Activated CD4-positive, alpha-beta T cell treated with anti-CD3 and anti-CD28 coated beads, Interleukin-10, Interleukin-2, amounts not matched to agents 100 ng/mL and 50 ng/mL, durations not matched to agents 16 hours and 8 hours (primary cell): ENCODE results near the gene DPPA3.
"Not testable (repeated sequence)": the region's sequence is repeated elsewhere in the genome, so short reads cannot be mapped to it uniquely, and the experiment has no call there.

Source experiments
- DNase-seq: peaks from one replicate; pipeline ENCODE4 v3.0.0-alpha.2; 2020

Gene DPPA3

DNA sequence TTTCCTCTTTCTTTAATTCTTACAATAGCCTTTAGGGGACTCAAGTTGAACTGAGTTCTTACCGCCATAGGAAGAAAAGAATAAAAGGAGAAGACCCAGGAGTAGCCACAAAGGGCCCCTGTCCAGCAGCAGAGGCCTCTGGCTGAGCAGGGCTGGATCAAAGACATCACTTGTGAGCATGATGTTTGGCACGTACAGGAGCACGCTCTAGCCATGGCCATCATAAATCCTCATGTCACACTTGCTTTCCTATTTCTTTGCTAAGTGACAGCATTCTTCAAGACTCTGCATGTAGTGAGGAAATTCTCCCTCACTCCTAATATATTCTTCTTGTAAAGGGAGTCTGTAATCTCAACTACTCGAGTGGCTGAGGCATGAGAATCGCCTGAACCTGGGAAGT, 20.3 kb downstream of the DPPA3 start:
- DNase-seq: no peak

DNA sequence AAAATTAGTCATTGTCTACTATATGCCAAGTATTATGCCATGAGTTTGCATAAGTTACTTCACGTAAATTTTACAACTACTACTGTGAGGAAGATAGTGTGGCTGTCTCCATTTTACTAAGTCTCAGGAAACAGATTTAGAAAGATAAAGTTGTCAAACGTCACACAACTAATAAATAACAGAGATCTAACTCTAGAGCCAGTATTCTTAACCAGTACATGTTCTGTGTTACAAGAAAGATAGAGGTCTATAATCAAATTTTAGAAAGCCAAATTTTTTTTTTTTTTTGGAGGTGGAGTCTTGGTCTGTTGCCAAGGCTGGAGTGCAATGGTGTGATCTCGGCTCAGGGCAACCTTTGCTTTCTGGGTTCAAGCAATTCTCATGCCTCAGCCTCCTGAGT, 21.8 kb downstream of the DPPA3 start:
- DNase-seq: no peak

DNA sequence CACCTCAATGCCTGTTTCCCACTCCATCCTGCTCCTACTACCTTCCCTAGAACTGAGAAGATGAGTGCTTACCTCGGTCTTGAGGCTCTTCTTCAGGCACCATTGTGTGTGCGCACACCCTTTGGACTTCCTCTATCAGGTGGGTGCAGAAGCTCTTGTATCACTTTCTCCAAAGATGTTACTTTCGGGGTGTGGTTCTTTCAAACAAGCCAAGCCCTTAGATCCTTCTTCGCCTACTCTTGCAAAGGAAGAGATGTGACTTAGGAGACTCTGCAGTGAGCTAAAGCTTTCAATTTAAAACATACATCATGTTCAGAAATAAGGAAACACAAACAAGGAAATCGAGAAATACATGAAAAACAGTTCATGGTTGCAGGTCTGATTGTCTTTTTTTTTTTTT, 36.0 kb downstream of the DPPA3 start, which contains the start of gene CLEC4C:
CLEC4C (minus strand) TSS at position 130 of the 400 bp plus-strand sequence; CDS start at position 103, 27 bp downstream.
- no peak for DNase-seq

DNA sequence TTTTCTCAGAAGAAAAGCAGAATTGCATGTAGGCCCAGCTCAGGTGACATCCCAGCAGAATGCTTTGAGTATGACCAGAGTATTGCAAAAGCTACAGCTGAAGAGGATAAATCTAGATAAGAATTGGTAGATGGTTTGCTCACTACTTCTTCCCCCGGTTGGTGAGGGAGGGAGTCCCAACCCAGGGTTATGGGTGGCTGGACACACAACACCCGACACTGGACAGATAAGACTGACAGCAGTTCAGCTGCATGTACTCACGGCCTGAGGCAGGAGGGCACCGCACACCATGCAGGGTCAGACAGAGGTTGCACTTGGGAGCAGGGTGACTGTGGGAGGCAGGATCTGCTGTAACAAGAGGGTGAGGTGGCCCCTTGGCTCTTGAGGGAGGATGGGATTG, 37.6 kb downstream of the DPPA3 start:
- no peak for DNase-seq

DNA sequence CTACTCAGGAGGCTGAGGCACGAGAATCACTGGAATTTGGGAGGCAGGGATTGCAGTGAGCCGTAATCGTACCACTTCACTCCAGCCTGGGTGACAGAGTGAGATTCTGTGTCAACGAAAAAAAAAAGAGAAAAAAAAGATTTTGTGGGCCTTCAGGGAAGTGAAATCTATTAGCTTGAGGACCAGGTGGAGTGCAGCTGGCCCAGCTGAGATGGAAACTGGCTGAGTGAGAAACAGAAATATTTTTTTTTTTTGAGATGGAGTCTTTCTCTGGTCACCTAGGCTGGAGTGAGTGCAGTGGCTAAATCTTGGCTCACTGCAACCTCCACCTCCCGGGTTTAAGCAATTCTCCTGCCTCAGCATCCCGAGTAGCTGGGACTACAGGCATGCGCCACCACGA, 38.2 kb downstream of the DPPA3 start:
- DNase-seq: no peak

DNA sequence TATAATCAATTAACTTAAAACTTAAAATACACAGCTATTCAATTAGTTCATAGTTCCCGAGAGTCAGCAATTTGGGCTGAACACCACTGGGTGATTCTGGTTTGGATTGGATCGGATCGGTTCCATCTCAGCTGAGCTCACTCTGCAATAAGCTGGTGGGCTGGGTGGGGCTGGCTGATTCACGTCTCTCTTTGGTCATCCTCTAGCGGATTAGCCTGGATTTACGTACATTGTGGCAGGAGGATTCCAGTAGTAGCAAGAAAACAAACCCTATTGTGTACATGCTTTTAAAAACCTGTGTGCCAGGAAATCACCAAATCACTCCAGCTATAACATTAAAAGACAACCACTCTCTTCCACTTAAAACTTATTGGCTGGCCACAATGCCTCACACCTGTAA, 39.1 kb downstream of the DPPA3 start:
- DNase-seq: no peak

DNA sequence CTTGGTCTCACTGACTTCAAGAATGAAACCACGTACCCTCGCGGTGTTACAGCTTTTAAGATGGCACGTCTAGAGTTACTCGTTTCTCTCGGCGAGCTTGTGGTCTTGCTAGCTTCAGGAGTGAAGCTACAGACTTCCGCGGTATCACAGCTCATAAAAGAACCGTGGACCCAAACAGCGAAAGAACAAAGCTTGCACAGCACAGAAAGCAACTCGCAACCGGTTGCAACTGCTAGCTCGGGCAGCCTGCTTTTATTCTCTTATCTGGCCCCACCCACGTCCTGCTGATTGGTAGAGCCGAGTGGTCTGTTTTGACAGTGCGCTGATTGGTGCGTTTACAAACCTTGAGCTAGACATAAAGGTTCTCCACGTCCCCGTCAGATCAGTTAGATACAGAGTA, 40.2 kb downstream of the DPPA3 start:
- DNase-seq: no peak

DNA sequence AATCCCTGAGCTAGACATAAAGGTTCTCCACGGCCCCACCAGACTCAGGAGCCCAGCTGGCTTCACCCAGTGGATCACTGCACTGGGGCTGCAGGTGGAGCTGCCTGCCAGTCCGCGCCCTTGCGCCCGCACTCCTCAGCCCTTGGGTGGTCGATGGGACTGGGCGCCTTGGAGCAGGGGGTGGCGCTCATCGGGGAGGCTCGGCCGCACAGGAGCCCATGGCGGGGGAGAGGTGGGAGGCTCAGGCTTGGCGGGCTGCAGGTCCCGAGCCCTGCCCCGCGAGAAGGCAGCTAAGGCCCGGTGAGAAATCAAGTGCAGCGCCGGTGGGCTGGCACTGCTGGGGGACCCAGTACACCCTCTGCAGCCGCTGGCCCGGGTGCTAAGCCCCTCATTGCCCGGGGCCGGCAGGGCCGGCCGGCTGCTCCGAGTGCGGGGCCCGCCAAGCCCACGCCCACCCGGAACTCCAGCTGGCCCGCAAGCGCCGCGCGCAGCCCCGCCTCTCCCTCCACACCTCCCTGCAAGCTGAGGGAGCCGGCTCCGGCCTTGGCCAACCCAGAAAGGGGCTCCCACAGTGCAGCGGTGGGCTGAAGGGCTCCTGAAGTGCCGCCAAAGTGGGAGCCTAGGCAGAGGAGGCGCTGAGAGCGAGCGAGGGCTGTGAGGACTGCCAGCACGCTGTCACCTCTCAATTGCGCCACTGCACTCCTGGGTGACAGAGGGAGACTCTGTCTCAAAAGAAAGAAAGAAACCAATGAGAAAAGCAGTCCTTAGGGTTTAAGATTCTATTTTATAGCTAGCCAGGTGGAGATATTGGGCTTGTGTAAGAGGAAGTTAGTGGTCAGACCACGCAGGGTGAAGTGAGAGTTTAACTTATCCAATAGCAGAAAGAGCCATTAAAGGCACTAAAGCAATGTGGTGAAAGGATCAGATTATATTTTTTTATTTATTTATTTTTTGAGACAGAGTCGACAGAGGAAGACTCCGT, 41.0 kb downstream of the DPPA3 start:
- DNase-seq: not testable (repeated sequence)

DNA sequence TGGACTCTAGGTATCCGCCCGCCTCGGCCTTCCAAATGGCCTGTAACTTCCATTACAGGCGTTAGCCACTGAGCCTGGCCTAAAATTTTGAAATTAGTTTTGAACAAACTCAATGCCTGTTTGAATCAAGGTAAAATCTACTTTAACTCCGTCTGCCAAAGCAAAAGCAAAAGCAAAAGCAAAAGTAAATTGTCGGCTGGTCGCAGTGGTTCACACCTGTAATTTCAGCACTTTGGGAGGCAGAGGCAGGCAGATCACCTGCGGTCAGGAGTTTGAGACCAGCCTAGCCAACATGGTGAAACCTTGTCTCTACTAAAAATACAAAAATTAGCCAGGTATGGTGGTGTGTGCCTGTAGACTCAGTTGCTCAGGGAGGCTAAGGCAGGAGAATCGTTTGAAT, 44.4 kb downstream of the DPPA3 start:
- DNase-seq: peak; percentile 16

DNA sequence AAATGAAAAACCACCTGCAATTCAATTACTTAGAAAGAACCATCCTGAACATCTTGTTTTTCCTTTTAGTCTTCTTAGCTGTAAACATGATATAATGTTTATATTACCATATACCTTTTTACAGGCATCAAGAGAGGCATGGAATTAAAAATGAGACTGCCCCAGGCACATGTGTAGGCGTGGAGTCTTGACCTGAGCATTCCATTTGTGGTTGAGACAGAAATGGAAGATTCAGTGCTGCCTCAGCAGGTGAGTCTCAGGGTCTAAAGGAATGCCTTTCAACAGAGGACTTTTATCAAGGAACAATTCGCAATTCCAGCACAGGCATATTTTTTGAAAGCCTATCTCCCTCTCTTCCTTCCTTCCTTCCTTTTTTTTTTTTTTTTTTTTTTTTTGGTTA, 45.8 kb downstream of the DPPA3 start:
- no peak for DNase-seq

DNA sequence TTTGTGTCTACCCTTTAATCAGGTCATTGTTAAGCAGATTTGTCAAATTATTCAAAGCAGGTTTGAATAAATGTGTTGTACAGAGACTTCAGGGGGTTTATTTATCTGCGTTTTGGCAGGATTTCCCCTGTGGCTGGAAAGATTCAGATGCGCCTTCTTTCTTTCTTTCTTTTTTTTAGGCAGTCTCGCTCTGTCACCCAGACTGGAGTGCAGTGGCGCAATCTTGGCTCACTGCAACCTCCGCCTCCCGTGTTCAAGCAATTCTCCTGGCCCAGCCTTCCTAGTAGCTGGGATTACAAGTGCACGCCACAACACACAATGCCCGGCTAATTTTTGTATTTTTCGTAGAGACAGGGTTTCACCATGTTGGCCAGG, 47.5 kb downstream of the DPPA3 start:
- DNase-seq: no peak
